ENCODE data around the gene SMYD5.

SMYD5 gene

DNA sequence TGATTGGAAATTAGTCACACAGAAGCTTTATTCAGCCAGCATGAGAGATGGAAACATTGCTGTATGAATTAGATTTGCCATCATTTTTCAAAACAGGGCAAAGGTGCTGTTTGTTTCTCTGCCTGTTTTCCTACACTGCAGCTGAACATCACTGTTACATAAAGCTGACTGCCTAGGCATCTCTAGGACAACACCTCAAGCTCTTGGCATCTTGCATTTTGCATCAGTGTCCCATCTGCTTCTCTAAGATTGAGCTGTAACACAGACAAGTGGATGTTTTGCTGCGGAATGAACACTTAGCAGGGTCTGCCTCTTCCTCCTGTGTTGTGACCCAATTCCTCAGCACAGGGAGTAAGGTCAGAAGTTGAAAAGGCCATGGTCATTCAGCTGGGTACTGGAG is 24.9 kb downstream of the SMYD5 start:
- no peak for DNase-seq (ENCODE audit: low read depth in 3 of 3)

DNA sequence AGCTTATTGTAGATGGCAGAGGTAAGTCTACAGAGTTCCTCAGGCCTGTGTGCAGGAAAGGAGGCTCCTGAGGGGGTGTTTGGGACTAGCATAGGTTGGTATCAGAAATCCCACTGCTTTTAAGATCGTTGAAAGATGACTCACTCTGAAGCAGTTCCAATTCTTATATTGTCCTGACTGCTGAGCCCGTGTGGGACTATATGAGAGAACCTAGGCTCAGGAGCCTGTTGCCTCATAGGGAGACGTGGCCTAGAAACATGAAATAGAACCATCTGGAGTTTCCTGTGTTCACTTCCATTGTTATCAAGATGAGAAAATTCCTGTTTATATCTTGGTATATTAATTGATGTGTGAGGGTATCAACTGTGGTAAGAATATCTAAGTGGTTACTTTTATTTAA is 25.7 kb downstream of the SMYD5 start:
- no peak for DNase-seq (ENCODE audit: low read depth in 3 of 3)

DNA sequence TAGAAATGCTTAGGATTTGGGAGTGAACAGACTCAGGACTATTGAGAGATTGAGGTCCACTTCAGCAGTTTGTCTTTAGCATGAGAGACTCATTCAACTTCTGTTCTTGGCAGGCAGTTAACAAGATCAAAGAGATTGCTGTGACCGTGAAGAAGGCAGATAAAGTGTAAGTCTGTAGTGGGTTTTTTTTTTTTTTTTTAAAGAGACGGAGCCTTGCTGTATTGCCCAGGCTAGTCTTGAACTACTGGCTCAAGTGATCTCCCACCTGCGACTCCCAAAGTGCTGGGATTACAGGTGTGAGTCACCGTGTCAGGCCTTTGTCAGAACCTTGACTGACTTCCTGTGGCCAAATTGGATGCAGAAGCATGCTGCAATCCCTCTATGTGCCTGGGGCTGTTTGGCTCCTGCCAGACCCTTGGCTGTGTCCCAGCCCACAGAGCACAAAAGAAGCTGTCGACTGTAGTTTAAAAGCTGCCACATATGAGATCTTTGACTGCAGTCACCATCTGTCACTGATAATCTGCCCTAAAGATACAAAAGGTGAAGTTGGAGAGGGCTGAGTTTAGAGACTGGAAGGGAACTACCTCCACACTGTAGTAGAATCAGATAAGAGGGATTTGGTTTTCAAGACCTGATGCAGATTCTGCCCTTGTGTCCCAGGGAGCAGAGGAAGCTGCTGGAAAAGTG is 30.0 kb downstream of the SMYD5 start:
- no peak for DNase-seq (ENCODE audit: low read depth in 3 of 3)

GRCh38 chr2:73244580-73244979 is 30.5 kb downstream of the SMYD5 start:
- no peak for DNase-seq (ENCODE audit: low read depth in 3 of 3)

DNA sequence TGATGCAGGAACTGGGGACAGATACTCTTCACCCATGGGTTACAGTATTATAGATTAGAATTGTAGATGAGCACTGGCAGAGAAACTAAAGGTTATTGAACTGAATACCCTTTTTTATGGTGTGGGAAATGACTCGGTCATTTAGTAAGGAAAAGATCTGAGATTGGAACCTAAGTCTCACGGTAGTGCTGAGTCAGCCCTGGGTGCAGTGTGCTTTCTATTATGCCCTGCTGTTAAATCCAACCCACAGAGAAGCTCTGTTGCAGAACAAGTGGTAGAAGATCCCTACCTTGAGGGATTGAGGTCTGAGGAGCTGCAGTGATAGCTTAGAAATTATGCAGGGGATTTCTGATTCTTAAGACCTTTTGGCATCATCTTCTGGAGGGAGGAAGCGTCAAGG is 32.8 kb downstream of the SMYD5 start:
- DNase-seq (ENCODE audit: low read depth in 3 of 3), result no peak

- DNase-seq (ENCODE audit: low read depth in 3 of 3), result no peak
These were observed 35.6 kb downstream of the SMYD5 start for GRCh38 chr2:73249636-73250035.

- DNase-seq (ENCODE audit: low read depth in 3 of 3), result no peak
These were observed 37.1 kb downstream of the SMYD5 start for GRCh38 chr2:73250872-73251846.

DNA sequence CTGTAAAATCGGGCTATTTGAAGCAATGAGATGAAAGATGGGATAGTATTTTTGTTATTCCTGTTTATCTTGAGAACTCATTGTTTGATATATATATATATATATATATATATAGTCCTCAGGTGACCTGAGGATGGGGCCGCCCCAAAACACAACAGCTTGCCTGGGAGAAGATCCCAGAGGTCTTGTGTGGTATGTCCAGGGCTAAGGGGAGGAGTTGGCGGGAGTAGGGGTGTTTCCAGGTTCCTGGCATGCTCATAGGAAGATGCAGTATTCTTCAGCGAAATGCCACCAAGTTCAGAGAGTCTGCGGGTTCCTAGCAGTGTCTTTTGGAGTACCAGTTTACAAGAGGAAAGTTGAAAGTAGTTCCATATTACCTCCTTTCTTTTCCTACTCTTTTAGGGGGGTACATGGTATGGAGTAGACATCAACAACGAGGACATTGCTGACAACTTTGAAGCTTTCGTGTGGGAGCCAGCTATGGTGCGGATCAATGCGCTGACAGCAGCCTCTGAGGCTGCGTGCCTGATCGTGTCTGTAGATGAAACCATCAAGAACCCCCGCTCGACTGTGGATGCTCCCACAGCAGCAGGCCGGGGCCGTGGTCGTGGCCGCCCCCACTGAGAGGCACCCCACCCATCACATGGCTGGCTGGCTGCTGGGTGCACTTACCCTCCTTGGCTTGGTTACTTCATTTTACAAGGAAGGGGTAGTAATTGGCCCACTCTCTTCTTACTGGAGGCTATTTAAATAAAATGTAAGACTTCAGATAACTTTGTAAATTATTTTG is 38.4 kb downstream of the SMYD5 start:
- no peak for DNase-seq (ENCODE audit: low read depth in 3 of 3)

GRCh38 chr2:73253400-73253799 is 39.4 kb downstream of the SMYD5 start:
- DNase-seq (ENCODE audit: low read depth in 3 of 3), result no peak

GRCh38 chr2:73253901-73254300 is 39.9 kb downstream of the SMYD5 start:
- DNase-seq (ENCODE audit: low read depth in 3 of 3), result no peak

DNA sequence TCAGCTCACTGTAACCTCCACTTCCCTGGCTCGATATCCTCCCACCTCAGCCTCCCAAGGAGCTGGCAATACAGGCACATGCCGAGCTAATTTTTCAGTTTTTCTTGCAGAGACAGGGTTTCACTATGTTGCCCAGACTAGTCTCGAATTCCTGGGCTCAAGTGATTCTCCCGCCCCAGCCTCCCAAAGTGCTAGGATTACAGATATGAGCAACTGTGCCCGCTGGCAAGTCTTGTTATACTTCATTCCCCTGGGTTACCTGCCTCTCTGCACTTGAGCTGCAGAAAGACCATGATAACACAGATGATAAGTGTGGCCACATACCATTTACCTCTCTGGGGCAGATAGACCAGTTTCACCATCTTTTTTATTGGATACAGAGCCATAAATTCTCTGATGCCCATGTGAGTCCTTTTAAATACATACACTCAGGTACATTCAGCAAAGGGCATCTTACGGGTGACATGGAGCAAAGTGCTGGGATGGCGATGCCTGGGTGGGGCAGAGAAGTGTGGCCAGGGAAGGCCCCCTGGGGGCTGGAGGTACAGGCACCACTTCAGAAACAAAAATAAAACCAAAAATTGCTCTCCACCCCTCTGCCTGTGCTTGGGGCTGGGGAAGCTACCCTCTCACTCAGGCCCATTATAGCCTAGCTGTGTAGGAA is 40.4 kb downstream of the SMYD5 start:
- no peak for DNase-seq (ENCODE audit: low read depth in 3 of 3)

- DNase-seq (ENCODE audit: low read depth in 3 of 3), result no peak
These were observed 41.1 kb downstream of the SMYD5 start for GRCh38 chr2:73255007-73255644.

DNA sequence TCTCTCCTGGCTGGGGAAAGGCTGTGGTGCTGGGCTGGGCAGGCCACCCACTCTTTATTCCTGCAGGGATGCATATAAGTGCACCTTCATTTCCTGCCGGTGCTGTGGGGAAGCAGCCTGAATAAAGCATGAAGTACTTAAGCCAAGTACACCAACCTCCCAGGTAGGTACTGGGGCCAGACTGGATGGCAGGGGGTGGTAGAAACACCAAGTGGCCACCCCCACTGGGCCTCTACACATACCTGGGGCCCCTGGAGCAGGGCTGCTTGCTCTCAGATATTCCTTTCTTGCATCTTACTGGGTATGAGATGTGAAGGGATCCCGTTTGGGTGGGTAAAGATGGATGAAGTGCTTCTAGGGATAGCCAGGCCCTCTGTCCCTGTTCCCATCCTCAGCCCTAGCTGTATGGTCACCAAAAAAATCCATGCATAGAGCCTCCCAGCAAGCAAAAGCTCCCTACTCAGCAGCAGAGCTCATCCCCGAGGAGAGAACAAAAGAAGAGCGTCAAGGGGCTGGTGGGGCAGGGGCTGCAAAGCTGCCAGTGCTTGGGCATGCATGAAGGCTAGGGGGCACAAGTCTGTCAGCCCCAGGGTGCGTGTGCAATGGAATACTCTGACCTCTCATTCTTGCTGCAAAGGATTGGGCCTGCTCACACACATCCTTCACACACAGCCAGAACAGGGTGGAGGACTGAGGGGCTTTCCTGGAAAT is 42.0 kb downstream of the SMYD5 start:
- DNase-seq (ENCODE audit: low read depth in 3 of 3), result no peak

DNA sequence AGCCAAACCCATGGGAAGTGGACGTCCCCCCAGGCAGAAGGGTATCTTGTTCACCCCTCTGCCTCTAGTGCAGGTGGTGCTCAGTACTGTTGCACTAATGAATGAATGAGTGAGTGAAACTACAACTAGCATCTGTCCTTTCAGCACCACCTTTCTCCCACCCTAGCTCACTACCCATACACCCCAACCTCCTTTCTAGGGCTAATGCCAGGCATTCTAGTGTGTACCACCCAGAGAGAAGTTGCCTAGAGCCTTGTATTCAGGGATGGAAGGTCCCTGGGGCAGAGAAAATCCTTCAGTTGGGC is 42.5 kb downstream of the SMYD5 start:
- no peak for DNase-seq (ENCODE audit: low read depth in 3 of 3)

DNA sequence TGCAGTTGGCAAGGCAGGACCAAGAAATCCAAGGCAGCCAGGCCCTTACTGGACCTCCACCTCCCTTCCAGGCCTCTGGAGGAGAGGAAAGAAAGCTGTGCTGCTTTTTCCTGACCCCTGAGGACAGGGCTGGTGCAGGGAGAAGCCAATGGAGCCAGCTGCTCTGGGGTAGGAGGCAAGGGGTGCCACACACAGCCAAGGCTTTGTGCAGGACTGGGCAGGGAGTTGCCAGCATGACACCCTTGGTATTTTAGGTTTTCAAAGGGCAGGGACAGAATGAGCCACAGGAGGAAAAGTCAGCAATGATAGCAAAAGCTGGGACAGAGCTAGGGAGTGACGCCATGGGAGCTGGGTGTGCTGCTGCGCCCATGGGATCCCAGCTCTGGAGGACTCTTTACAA is 43.0 kb downstream of the SMYD5 start:
- no peak for DNase-seq (ENCODE audit: low read depth in 3 of 3)

- no peak for DNase-seq (ENCODE audit: low read depth in 3 of 3)
These were observed 43.5 kb downstream of the SMYD5 start for GRCh38 chr2:73257425-73258125.

GRCh38 chr2:73258186-73258912 is 44.3 kb downstream of the SMYD5 start:
- no peak for DNase-seq (ENCODE audit: low read depth in 3 of 3)

GRCh38 chr2:73258913-73259215 is 44.8 kb downstream of the SMYD5 start:
- no peak for DNase-seq (ENCODE audit: low read depth in 3 of 3)

DNA sequence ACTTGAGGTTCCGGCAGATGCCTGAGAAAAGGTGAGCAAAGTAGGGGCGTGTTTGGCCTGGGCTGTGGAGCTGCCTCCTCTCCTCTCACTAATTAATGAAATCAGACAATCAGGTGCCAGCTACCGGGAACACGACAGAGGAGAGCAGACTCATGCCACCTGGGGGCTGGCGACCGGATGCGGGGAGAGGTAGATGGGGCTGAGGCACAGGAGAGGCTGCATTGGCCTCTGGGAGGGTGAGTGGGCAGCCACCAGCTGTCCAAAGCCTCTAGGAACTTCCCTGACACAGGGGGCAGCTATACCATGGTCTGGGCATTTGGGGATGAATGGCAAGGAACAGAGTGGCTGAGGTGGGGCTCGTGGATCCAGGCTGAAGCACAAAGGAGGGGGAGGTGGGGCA is 45.2 kb downstream of the SMYD5 start:
- no peak for DNase-seq (ENCODE audit: low read depth in 3 of 3)

Measured in stimulated activated CD4-positive, alpha-beta T cell treated with anti-CD3 and anti-CD28 coated beads, TNF-alpha, amount 100 ng/mL, for 4 hours (primary cell).